Parathyroid adenoma (tissue), 2 donors: ENCODE measurements around the gene KRTAP2-4.
"Not testable (repeated sequence)": the region's sequence is repeated elsewhere in the genome, so short reads cannot be mapped to it uniquely, and the experiment has no call there.

Experiments used
- H2AFZ ChIP-seq: fragments of 300-600 bp; sonication (generic); one replicate; pipeline ENCODE4 v1.7.0; 2017; ENCODE audit warnings: antibody characterized with exemption, mild to moderate bottlenecking
- H3K27ac ChIP-seq: fragments of 300-600 bp; sonication (generic); one replicate; pipeline ENCODE4 v1.7.0; 2017
- H3K27me3 ChIP-seq: fragments of 300-600 bp; sonication (generic); one replicate; pipeline ENCODE4 v1.7.0; 2017; ENCODE audit warnings: low read length; ENCODE audit not compliant: control insufficient read depth, insufficient read depth
- H3K36me3 ChIP-seq: fragments of 300-600 bp; sonication (generic); one replicate; pipeline ENCODE4 v1.7.0; 2017; ENCODE audit warnings: low read length; ENCODE audit not compliant: control insufficient read depth, insufficient read depth
- H3K4me1 ChIP-seq: fragments of 300-600 bp; sonication (generic); one replicate; pipeline ENCODE4 v1.7.0; 2017; ENCODE audit warnings: control low read depth
- H3K4me2 ChIP-seq: fragments of 300-600 bp; sonication (generic); one replicate; pipeline ENCODE4 v1.7.0; 2017; ENCODE audit warnings: low read length
- H3K4me3 ChIP-seq: fragments of 300-600 bp; sonication (generic); one replicate; pipeline ENCODE4 v1.7.0; 2017; ENCODE audit warnings: low read depth, low read length
- H3K79me2 ChIP-seq: fragments of 300-600 bp; sonication (generic); one replicate; pipeline ENCODE4 v1.7.0; 2017; ENCODE audit warnings: control low read depth
- H3K9ac ChIP-seq: fragments of 300-600 bp; sonication (generic); one replicate; pipeline ENCODE4 v1.7.0; 2017; ENCODE audit warnings: mild to moderate bottlenecking
- H3K9me3 ChIP-seq: fragments of 300-600 bp; sonication (generic); one replicate; pipeline ENCODE4 v1.7.0; 2017; ENCODE audit warnings: low read length; ENCODE audit not compliant: control insufficient read depth
- TF ChIP-seq, protein P1 (sequence below): fragments of 300-600 bp; sonication (generic); IDR thresholded peaks from one replicate; pipeline ENCODE4 v1.7.0; 2017; ENCODE audit warnings: antibody characterized with exemption, mild to moderate bottlenecking
- donor health status: primary hyperparathyroidism.

KRTAP2-4 gene

DNA sequence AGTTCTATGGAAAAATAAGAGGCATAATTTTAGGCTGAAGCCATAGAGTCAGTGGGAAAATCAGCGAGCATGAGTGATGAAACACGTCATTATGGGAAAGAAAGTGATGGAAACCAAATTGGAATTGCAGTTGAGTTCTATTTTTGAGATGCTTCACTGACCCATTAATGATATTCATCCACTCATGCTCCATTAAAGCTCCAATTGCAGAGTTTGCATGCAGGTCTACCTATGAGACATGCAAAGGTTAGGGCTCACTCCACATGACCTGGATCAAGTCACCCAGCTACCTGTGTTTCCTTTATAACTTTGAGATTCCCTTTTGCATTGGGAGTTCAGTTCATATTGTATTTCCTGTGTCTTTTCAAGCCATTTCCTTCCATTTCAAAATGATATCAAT lies 8.0 kb upstream of the KRTAP2-4 start:
- no peaks in the 10 kb centered on the region for H3K79me2 ChIP-seq
- TF ChIP-seq, protein P1, sequence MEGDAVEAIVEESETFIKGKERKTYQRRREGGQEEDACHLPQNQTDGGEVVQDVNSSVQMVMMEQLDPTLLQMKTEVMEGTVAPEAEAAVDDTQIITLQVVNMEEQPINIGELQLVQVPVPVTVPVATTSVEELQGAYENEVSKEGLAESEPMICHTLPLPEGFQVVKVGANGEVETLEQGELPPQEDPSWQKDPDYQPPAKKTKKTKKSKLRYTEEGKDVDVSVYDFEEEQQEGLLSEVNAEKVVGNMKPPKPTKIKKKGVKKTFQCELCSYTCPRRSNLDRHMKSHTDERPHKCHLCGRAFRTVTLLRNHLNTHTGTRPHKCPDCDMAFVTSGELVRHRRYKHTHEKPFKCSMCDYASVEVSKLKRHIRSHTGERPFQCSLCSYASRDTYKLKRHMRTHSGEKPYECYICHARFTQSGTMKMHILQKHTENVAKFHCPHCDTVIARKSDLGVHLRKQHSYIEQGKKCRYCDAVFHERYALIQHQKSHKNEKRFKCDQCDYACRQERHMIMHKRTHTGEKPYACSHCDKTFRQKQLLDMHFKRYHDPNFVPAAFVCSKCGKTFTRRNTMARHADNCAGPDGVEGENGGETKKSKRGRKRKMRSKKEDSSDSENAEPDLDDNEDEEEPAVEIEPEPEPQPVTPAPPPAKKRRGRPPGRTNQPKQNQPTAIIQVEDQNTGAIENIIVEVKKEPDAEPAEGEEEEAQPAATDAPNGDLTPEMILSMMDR = no peak
- no peak overlapping the region for H3K27ac ChIP-seq
- no peak overlapping the region for H3K4me2 ChIP-seq
- no peaks in the 10 kb centered on the region for H3K27me3 ChIP-seq
- H3K9ac ChIP-seq = no peak overlapping the region
- H3K9me3 ChIP-seq = no peaks in the 10 kb centered on the region
- H3K4me1 ChIP-seq = no peaks in the 10 kb centered on the region
- no peaks in the 10 kb centered on the region for H3K36me3 ChIP-seq
- no peak overlapping the region for H3K4me3 ChIP-seq
- no peak overlapping the region for H2AFZ ChIP-seq

DNA sequence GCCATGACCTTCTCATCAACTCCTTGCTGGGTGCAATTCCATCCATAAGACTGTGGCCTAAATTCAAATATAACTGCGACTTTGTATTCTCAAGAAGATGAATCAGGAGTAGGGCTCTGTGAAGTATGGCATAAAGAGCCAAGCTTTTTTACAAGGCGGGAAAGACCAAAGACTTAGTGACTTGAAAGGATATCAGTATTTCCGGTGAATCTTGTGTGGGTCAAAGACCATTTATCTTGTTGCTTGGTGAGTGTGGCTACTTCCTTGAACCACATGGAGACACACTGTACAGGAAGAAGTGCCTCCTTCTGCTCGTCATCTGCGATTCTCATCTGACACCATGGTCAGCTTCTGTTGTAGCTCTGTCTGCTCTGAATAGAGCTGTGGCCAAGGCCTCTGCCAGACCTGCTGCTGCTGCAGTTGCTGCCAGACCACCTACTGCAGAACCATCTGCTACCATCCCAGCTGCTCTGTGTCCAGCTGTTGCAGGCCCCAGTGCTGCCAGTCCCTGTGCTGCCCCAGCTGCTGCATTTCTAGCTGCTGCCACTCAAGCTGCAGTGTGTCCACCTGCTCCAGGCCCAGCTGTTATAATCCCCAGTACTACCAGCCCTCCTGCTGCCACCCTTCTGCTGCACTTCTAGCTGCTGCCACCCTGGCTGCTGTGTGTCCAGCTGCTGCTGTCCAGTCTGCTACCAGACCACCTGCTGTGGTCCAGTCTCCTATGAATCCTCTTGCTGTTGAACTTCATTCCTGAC lies 6.1 kb upstream of the KRTAP2-4 start:
- no peaks in the 10 kb centered on the region for H3K27me3 ChIP-seq
- no peak overlapping the region for H3K4me2 ChIP-seq
- H3K4me1 ChIP-seq = no peaks in the 10 kb centered on the region
- no peak overlapping the region for H3K4me3 ChIP-seq
- H3K27ac ChIP-seq = no peak overlapping the region
- no peaks in the 10 kb centered on the region for H3K36me3 ChIP-seq
- no peaks in the 10 kb centered on the region for H3K79me2 ChIP-seq
- TF ChIP-seq, protein P1 = no peak
- no peaks in the 10 kb centered on the region for H3K9me3 ChIP-seq
- H2AFZ ChIP-seq = no peak overlapping the region
- H3K9ac ChIP-seq = no peak overlapping the region

DNA sequence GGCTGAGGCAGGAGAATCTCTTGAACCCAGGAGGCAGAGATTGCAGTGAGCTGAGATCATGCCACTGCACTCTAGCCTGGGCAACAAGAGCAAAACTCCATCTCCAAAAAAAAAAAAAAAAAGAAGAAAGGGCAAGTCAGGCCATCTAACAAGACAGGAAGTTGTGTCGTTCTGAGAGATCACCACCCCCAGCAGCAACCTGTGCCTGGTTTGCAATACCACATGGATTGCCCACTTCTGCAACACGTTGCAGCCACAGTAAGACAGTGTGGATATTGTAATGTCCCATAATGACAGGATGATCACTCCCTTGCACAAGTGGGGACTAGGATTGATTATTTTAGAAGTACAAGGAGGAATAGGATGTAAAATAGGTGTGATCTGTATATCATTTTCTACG lies 3.4 kb upstream of the KRTAP2-4 start:
- Histone ChIP-seq H3K36me3 (no peaks in the 10 kb centered on the region), H3K79me2 (no peaks in the 10 kb centered on the region), H3K4me1 (no peaks in the 10 kb centered on the region), H2AFZ (no peak overlapping the region), H3K9me3 (no peaks in the 10 kb centered on the region), H3K27ac (no peak overlapping the region), H3K27me3 (no peaks in the 10 kb centered on the region), H3K4me3 (no peak overlapping the region), H3K9ac (no peak overlapping the region), H3K4me2 (no peak overlapping the region)
- TF ChIP-seq, protein P1 = no peak

DNA sequence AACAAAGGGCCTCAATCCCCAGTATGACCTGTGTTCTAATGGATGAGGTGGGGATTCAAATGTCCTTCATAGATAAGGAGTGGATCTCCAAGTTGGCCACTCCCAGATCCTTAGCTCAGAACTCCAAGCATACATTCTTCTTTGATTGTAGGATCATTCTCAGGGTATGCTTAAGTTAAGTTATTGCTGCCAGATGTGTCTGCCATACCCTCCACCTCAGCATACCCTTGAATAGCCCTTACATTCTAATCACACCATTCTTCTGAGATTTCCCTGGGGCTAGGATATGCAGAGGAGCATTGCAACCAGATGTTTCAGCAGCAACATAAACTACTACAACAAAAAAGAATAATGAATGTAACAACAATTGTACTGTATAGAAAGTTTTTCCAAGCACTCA lies 1.6 kb upstream of the KRTAP2-4 start:
- TF ChIP-seq, protein P1 = no peak

DNA sequence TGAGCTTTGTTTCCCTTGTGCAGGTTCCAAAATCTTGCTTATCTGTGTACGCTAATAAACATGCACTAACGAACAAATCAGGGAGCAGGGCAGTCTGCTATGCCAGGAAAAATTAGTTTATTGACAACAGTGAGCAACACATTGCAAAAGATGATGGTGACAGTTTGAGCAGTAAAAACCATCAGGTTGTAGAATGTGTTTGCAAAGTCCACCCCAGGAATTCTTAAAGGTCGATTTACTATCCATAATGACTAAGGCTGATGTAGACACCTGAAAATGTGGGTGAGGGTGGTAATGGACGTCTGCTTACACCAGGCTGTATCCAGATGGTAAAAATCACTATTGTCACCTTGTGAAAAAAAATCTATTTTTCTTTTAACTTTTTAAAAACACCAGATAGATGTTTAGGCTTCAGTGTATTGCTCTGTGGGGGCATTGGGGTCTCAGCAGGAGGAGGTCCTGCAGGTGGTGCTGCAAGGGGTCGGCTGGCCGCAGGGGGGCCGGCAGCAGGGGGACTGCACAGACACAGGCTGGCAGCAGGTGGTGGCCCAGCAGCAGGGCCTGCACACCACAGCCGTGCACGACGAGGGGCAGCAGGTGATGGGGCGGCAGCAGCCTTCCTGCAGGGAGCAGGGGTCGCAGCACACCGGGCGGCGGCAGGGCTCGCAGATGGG lies 526 bp downstream of the KRTAP2-4 start:
- H3K4me2 ChIP-seq, H3K4me1 ChIP-seq, H3K27me3 ChIP-seq, H3K4me3 ChIP-seq, H3K9me3 ChIP-seq, H3K36me3 ChIP-seq, H3K27ac ChIP-seq, H3K79me2 ChIP-seq, H3K9ac ChIP-seq, H2AFZ ChIP-seq: not testable (repeated sequence)

More for the DNA sequence above, 1.6 kb upstream of the KRTAP2-4 start:
- H3K27ac ChIP-seq = no peak overlapping the region
- H3K79me2 ChIP-seq = no peaks in the 10 kb centered on the region
- no peak overlapping the region for H3K4me3 ChIP-seq
- H2AFZ ChIP-seq = no peak overlapping the region
- H3K27me3 ChIP-seq = no peaks in the 10 kb centered on the region
- H3K4me2 ChIP-seq = no peak overlapping the region
- no peaks in the 10 kb centered on the region for H3K36me3 ChIP-seq
- H3K9ac ChIP-seq = no peak overlapping the region
- H3K9me3 ChIP-seq = no peaks in the 10 kb centered on the region
- no peaks in the 10 kb centered on the region for H3K4me1 ChIP-seq
